NCI-H1417 treated with DMSO at 0.1 percent for 48 hours (cell line): ENCODE data around the gene ARSJ.
"Not testable (repeated sequence)": the region's sequence is repeated elsewhere in the genome, so short reads cannot be mapped to it uniquely, and the experiment has no call there.

Experiments used
- DNase-seq: peaks from one replicate; lab custom pipeline; 2025; lab: John Stamatoyannopoulos, UW

Gene ARSJ

DNA sequence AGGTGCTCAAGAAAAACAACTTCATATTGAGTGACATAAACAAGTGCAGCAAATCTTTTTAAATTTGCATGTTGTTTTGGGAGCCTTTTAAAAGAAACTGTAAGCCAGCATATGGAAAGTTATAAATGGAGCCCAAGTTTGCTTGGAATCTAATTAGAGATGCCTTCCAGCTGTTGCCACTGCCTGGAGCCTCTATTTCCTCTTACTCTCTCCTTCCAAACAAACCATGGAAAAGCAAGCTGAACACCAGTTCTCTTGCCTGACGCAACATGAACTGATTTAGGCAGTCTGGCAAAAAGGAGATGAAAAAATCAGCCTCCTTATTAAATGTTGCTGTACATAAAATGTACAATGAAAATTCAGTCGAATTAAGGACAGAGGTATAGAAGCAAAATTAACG lies 21.5 kb downstream of the ARSJ start:
- DNase-seq, result no peak

DNA sequence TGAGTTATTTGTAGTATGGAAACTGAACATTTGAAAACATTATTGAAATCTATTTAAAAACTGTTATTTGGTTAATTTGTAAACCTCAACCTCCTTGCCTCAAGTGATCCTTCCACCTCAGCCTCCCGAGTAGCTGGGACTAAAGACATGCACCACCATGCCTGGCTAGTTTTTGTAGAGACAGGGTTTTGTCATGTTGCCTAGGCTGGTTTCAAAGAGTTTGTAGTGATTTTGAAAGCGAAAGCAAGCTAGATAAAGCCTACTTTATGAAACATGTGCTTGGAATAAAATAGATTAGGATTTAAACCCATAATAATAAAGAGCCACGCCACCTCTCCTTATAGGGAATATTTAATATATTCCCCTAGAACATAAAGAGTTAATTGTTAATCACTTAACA lies 23.5 kb downstream of the ARSJ start:
- no peak for DNase-seq

DNA sequence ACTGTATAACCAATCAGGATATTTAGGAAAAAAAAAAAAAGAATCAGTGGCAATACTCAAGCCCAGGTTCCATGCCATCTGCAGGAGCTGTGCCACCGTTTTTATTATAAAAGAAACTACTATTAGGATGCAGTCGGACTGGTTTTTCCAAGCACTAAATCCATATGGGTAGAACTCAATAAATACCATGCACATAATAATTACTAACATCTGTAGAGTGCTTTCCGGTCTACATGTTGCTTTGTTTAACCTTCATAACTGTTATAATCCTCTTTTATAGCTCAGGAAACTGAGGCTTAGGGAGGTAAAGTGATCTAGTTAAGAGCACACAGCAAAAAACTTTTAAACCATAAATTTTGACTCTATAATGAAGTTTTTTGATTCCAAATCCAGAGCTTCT lies 24.0 kb downstream of the ARSJ start:
- DNase-seq, result no peak

DNA sequence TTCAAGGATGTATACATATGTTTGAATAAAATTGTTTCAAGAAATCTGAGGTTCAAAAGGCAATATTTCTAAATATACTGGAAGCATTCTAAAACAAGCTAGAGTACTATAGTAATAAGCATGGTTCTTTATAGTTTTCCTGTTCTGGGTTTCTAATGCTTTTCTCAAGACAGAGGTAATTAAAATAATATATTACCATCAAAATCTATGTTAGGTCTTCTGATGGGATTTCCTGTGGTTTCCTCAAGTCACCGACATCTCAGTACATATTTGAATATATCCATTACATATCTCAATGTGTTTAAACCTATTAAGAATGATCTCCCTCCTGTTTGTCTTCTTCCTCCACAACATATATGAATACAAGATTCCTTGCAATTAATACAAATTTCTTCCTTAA lies 25.6 kb downstream of the ARSJ start:
- no peak for DNase-seq

DNA sequence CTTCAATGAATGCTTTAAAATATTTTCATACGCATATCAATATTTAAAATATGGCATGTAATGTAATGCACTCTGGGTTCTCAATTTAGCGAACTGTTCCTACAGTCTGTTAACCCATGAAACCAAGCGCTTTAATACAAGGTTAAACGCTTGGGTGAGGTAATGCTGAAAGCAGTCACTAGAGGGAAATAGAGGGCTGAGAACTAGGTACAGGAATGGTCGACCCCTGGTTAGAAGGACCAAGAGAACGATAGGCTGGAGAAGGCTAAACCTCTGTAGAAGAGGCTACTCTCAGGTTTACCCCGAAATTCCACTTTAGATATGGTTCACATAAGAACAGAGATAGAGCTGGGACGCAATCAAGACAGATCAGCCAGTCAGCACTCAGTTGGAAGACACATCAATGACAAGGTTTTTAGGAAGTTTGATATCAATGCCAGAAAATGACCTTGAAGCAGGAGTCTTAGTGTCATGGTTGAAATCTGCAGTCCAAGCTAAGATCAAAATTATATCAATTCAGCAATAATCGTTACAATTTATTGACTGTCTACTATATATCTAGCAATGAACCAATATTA lies 26.9 kb downstream of the ARSJ start:
- no peak for DNase-seq

GRCh38 chr4:113951263-113951662 lies 28.2 kb downstream of the ARSJ start:
- DNase-seq, result no peak

DNA sequence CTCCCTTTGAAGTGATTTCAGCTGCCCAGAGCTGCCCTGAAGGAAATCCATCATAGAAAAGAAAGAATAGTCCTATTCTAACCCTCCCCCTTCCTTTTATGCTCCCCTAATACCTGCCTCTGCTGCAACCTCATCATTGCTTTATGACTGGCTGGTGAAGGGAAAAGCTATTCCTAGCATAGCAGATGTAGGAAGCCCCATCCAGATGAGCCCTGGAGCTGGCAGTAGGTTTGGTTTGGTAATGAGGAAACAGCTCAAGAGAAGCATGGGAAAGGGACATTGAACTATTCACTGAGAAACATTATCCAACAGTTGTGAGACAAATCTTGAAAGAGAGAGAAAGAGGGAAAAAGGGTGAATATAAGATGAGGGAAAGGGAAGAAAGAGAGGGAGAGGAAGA lies 29.2 kb downstream of the ARSJ start:
- DNase-seq, result no peak

- no peak for DNase-seq
Observed at GRCh38 chr4:113947484-113947883, 32.0 kb downstream of the ARSJ start.

GRCh38 chr4:113945906-113946305 lies 33.5 kb downstream of the ARSJ start:
- DNase-seq, result no peak

DNA sequence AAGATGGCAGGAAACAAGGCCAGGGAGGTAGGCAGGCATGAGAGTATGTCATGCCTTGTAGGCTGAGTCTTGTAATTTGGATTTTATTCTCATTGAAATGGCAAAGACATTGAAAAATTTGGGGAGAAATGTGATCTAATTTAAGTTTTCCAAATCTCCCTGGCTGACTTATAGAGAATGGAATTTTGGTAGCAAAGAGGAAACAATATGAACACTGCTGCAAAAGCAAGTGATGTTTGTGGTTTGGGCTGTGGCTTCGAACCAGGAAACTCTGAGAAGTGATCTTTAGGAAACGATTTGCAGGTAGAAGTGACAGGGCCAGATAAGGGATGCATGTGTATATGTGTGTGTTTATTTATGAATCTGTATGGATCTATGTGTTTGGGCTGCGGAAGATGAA lies 35.6 kb downstream of the ARSJ start:
- no peak for DNase-seq

GRCh38 chr4:113943085-113943484 lies 36.4 kb downstream of the ARSJ start:
- DNase-seq, result no peak

DNA sequence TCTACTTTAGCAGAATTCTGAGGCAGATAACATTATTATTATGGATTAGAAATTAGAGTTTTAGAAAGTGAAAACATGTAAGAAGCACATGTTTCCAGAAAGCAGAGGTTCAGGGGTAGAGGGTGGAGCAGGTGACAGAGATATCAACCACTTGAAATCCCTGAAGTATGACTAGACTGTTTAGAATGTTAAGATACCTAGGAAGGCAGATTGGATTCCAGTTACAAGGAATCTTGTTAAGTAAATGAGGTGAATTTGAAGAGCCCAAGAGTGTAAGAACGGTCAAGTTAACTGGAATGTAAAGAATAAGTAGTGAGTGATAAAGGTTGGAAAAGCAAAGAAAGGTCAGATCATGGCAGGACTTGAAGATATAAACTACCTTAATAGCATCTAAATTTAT lies 37.6 kb downstream of the ARSJ start:
- DNase-seq, result no peak

- not testable (repeated sequence) for DNase-seq
Observed at GRCh38 chr4:113940103-113940502, 39.3 kb downstream of the ARSJ start.

DNA sequence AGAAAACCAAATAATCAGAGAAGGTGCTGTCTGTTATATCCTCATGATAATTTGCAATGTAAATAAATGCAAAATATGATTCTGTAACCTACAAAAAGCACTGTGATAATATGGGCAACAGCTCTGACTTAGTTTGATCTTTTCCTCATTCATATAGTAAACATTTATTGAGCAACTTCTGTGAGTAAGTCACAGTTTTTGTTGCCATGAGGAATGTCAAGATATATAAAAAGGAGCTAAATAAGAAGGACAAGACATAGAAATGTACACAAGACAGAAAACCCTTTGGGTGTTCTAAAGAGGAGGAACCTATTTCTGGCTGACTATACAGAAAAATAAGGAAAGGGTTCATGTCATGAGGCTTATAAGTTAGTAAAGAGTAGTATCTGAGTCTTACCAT lies 44.3 kb downstream of the ARSJ start:
- DNase-seq, result no peak

DNA sequence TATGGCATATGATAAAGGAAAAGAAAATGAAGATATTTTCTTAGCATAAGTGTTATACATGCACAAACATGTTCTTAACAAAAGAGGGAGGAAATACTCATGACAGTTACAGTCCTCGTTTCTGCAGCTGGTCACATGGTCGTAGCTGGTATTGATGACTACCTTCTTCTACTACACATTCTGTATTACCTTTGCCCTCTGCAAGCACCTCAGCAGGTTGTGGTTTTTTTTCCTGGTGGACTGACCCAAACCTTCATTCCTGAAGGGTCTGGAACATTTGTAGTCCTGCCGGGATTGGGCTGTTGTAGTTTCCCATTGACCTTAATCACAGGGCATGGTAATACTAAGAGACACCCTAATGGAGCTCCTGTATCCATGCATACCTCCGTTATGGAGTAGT lies 54.7 kb downstream of the ARSJ start:
- DNase-seq, result not testable (repeated sequence)

GRCh38 chr4:113921089-113921794 lies 58.2 kb downstream of the ARSJ start:
- no peak for DNase-seq

DNA sequence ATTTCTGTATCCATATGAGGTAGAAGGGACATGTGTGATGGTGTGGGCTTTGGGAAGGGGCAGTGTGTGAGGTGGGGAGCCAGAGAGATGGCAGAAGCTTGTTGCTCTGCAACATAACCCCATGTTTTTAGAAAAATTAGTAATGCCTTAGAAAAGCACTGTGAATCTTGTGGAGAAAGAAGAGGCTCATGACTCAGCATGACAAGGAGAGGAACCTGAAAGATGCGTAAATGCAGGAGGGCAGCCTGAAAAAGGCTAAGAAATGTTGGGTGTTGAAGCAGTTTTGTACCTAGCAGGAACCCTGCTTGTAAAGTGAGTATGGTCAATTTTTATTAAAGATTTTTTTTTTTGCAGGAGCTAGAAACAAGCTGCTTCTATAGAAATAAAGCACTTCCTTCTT lies 59.8 kb downstream of the ARSJ start:
- DNase-seq, result no peak

DNA sequence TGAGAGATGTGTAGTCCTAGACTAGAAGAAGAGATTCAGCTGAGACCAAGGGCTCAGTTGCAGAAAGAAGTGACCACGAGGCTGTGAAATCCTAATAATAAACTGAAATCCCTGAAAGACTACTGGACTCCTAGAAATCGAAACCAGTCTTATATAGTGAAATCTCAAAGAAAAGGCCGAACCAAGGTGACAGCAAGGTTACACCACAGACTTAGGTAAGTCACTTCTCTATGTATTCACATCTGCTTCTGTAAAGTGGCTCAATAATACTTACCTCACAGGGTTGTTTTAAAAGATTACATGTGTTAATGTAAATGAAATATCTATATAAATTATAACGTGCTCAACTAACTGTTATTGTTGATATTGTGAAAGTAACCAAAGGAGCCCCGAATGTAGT lies 60.3 kb downstream of the ARSJ start:
- DNase-seq, result no peak

DNA sequence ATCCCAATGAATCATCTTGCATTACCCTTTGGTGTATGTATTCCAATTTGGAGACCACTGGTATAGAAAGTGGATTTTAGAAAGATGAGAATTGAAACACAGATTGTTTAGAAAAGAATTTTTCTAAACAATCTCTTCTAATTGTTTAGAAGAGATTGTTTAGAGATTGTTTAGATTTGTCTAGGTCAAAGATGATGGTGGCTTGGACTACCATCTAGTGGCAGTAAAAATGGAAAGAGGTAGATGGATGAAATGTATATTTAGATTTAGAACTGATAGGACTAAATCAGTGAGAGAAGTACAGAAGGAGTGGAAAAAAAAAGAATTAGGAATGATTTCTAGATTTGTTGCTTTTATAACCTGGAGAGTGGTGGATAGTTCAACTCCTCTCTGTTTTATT lies 70.6 kb downstream of the ARSJ start:
- DNase-seq, result no peak

- no peak for DNase-seq
Observed at GRCh38 chr4:113907559-113907958, 71.9 kb downstream of the ARSJ start.

DNA sequence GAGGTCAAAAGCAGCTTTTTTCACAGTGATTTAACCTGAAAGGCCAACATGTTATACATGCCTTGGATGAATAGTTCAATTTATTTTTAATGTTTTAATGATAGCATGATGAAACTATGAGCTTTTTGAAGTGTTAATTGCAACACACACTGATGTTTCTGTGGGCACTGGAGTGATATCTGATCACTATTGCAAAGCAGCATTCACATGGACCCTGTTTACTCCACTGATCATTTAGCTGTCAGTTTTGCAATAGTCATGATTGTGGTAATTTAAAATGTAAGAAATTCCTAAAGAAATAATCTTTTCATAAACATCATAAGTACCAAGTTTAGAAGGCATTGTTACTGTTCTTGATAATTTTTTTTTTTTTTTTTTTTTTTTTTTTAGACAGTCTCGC lies 74.1 kb downstream of the ARSJ start:
- no peak for DNase-seq

DNA sequence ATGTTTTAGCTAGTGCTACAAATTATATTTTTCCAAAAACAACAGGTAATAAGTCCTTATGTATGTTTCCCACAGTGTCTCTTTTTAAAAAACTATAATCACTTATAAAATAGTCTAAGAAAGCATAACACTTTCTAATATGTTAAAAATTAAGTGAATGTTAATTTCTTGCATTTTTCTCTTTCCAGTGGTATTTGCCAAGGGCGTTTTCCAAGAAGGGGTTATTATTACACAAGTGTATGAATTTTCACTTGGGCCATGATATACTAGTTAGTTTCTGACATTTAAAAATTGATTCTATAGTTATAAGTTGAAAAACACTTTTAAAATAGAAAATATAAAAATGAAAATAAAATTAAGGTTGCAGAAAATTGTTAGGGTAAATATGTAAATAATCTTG lies 74.6 kb downstream of the ARSJ start:
- DNase-seq, result no peak

DNA sequence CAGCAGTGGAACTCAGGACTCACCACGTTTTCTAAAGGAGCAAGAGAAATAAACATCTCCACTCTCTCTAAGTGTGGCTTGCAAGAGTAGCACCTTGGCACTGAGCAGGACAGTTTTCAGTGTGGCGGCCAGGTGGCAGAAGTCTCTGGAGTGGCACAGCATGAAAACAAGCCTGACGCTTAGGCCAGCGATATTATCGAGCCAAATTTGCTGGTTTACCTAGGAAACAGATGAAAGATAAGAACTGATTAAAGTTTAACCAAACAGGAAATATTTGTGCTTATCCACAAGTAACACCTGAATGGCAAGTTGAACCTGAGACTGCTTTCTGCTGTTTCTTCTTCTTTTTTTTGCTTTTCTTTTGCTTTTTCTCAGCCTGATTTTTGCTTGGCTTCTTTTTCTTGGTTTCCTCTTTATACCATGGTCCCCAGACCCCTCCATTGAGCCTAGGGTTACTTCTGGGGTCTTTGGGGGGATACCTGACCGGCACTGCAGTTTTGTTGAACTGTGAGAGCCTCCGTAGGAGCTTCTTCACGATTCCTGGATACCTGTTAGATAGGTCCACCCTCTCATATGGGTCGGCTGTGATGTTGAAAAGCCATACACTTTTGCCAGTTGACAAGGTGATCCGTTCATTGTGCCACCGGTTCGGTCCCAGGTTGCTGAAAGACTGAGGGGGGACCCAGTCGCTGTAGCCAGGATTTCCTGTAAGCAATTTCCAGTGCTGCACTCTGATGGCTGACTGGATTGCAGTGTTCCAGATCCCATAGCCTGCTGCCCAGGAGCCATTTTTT lies 77.3 kb downstream of the ARSJ start:
- DNase-seq, result no peak
